CD14-positive monocyte (primary cell): ENCODE measurements around the gene ZNF23. TPM values are rescaled to one million over a fixed set of nuclear protein-coding genes. Genes with fewer than 3 reads are reported as not detected.
"Not testable (repeated sequence)": the region's sequence is repeated elsewhere in the genome, so short reads cannot be mapped to it uniquely, and the experiment has no call there.

Experiments
- DNase-seq, 3 donors: peaks; one replicate each; pipeline ENCODE4 v3.0.0-alpha.2; 2011 to 2022
- H2AFZ ChIP-seq: 2 replicates; pipeline ENCODE4 v1.6.0; 2012; ENCODE audit warnings: mild to moderate bottlenecking, low read depth, low read length, inconsistent platforms; ENCODE audit not compliant: insufficient read depth, poor library complexity, severe bottlenecking
- H3K27ac ChIP-seq, 2 donors: 1 replicate in 1 of 2; 2 replicates in 1 of 2; pipeline ENCODE4 v1.5.1; 2012 to 2013; ENCODE audit warnings: low read length in 2 of 2, control low read depth in 1 of 2, inconsistent platforms in 1 of 2, low read depth in 1 of 2, mild to moderate bottlenecking in 1 of 2
- H3K27me3 ChIP-seq, 2 donors: one replicate each; pipeline versions ENCODE4 v1.6.0 to v1.6.1; 2011 to 2013; ENCODE audit warnings: low read length in 2 of 2; ENCODE audit not compliant: control insufficient read depth in 2 of 2, insufficient read depth in 2 of 2
- H3K36me3 ChIP-seq, 2 donors: replicated peaks in 1 of 2; 1 replicate in 1 of 2; 2 replicates in 1 of 2; pipeline versions ENCODE4 v1.5.1 to v1.6.1; 2012 to 2013; ENCODE audit warnings: low read length in 2 of 2, control low read depth in 1 of 2, inconsistent platforms in 1 of 2, mild to moderate bottlenecking in 1 of 2; ENCODE audit not compliant: insufficient read depth in 2 of 2, control insufficient read depth in 1 of 2
- H3K4me1 ChIP-seq, 2 donors: 1 replicate in 1 of 2; 2 replicates in 1 of 2; pipeline versions ENCODE4 v1.5.1 to v1.6.1; 2012 to 2013; ENCODE audit warnings: low read length in 2 of 2, control low read depth in 1 of 2, inconsistent platforms in 1 of 2, mild to moderate bottlenecking in 1 of 2, moderate library complexity in 1 of 2; ENCODE audit not compliant: insufficient read depth in 2 of 2, control insufficient read depth in 1 of 2
- H3K4me2 ChIP-seq: replicated peaks from 2 replicates; pipeline ENCODE3; 2012; ENCODE audit warnings: low read length, moderate library complexity, mild to moderate bottlenecking; ENCODE audit not compliant: poor library complexity, severe bottlenecking; ENCODE audit errors: extremely low read depth
- H3K4me3 ChIP-seq, 3 experiments: fragments of 200-600 bp in 1 of 3; sonication (generic) in 1 of 3; replicated peaks in 1 of 3; 1 replicate in 2 of 3; 2 replicates in 1 of 3; pipeline ENCODE4 v1.5.1; 2011 to 2013; ENCODE audit warnings: low read length in 3 of 3, mild to moderate bottlenecking in 3 of 3, control low read depth in 2 of 3, low read depth in 2 of 3, inconsistent platforms in 1 of 3, moderate library complexity in 1 of 3
- H3K79me2 ChIP-seq: 2 replicates; pipeline ENCODE4 v1.6.0; 2012; ENCODE audit warnings: mild to moderate bottlenecking, control low read depth, inconsistent platforms, low read length, moderate library complexity; ENCODE audit not compliant: insufficient read depth
- H3K9ac ChIP-seq: 2 replicates; pipeline ENCODE4 v1.6.0; 2017; ENCODE audit warnings: low read length, mild to moderate bottlenecking; ENCODE audit not compliant: insufficient read depth, poor library complexity, severe bottlenecking
- H3K9me3 ChIP-seq, 2 donors: replicated peaks in 1 of 2; 1 replicate in 1 of 2; 2 replicates in 1 of 2; pipeline versions ENCODE4 v1.5.1 to v1.6.1; 2012 to 2013; ENCODE audit warnings: low read length in 2 of 2, control low read depth in 1 of 2; ENCODE audit not compliant: control insufficient read depth in 1 of 2, insufficient read depth in 1 of 2
- H4K20me1 ChIP-seq: 2 replicates; pipeline ENCODE4 v1.6.0; 2012; ENCODE audit warnings: mild to moderate bottlenecking, low read length, control low read depth, moderate library complexity; ENCODE audit not compliant: insufficient read depth
- H3K27ac Mint-ChIP-seq, 7 donors: one replicate each; pipeline ENCODE4 v1.8.0; 2020; ENCODE audit warnings: mild to moderate bottlenecking in 7 of 7, mixed read lengths in 7 of 7, moderate library complexity in 6 of 7, inconsistent platforms in 2 of 7
- H3K27me3 Mint-ChIP-seq, 3 donors: one replicate each; pipeline ENCODE4 v1.8.0; 2021 to 2022; ENCODE audit warnings: low read depth in 3 of 3, mild to moderate bottlenecking in 3 of 3, mixed read lengths in 3 of 3, moderate library complexity in 3 of 3, inconsistent platforms in 1 of 3
- H3K36me3 Mint-ChIP-seq, 2 donors: one replicate each; pipeline ENCODE4 v1.8.0; 2020; ENCODE audit warnings: mixed read lengths in 2 of 2, inconsistent platforms in 1 of 2, mild to moderate bottlenecking in 1 of 2
- H3K4me1 Mint-ChIP-seq: one replicate; pipeline ENCODE4 v1.8.0; 2020; ENCODE audit warnings: mild to moderate bottlenecking, mixed read lengths
- H3K4me3 Mint-ChIP-seq, 2 donors: one replicate each; pipeline ENCODE4 v1.8.0; 2020; ENCODE audit warnings: mild to moderate bottlenecking in 2 of 2, mixed read lengths in 2 of 2, moderate library complexity in 1 of 2
- H3K9me3 Mint-ChIP-seq, 7 donors: one replicate each; pipeline ENCODE4 v1.8.0; 2020 to 2022; ENCODE audit warnings: mixed read lengths in 7 of 7, mild to moderate bottlenecking in 6 of 7, moderate library complexity in 6 of 7, inconsistent platforms in 2 of 7
- WGBS: methylation state at CpG from one replicate; pipeline ENCODE4 v1.1.5; 2013; ENCODE audit warnings: missing lambda C conversion rate; ENCODE audit not compliant: insufficient coverage; 5-methylcytosine and 5-hydroxymethylcytosine counted together
- intact Hi-C, 2 donors: fragments of 100-400 bp; cut with micrococcal nuclease; formaldehyde crosslinking; loops; one replicate each; pipeline versions ENCODE4 v1.15.0 to v1.15.1; 2023
- polyA plus RNA-seq, 3 donors: library from polyadenylated mRNA; depleted of rRNA in 1 of 3; unstranded in 2 of 3; stranded (reverse) in 1 of 3; fragments of 300-500 nt in 2 of 3; fragments of >200 nt in 1 of 3; fragmentation: Illumina TruSeq in 2 of 3; gene quantifications; 1 replicate in 2 of 3; 2 replicates in 1 of 3; pipeline ENCODE4 v1.2.3, GENCODE V29; 2012 to 2021
- TF ChIP-seq, protein P1 (sequence below): fragments of 200-600 bp; IDR thresholded peaks from one replicate; pipeline ENCODE4 v1.8.0; 2022; ENCODE audit warnings: antibody characterized with exemption, mild to moderate bottlenecking

ZNF23 gene
- polyA plus RNA-seq, 3 donors = 2.1 to 3.9 (median 2.8) TPM

DNA sequence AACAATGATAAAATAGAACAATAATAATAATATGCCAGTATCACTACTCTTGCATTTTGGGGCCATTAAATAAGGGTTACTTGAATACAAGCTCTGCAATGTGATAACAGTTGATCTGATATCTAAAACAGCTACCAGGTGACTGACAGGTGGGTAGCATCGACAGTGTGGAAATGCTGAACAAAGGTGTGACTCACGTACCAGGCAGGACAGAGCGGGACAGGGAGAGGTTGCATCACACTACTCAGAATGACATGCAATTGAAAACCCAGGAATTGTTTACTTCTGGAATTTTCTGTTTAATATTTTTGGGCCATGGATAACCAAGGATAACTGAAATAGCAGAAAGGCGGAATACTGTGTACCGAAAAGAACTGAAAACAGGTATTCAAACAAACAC lies 42.9 kb upstream of the ZNF23 start:
- no peak overlapping the region for H3K4me2 ChIP-seq

GRCh38 chr16:71504051-71504450 lies 42.0 kb upstream of the ZNF23 start:
- H3K4me3 ChIP-seq, H3K27ac Mint-ChIP-seq, H4K20me1 ChIP-seq, H3K9me3 ChIP-seq, H3K4me1 ChIP-seq, H3K36me3 ChIP-seq, H3K79me2 ChIP-seq, intact Hi-C loops, H3K27me3 ChIP-seq, H3K27ac ChIP-seq, H3K4me1 Mint-ChIP-seq, DNase-seq, H3K9me3 Mint-ChIP-seq, H3K36me3 Mint-ChIP-seq, H3K4me3 Mint-ChIP-seq, H3K4me2 ChIP-seq, H2AFZ ChIP-seq, H3K9ac ChIP-seq: not testable (repeated sequence)
- H3K27me3 Mint-ChIP-seq = peaks cover 2 to 16% (median 6%) of the 10 kb centered on the region in 3 donors
- WGBS = 79% methylated on average over 4 of the region's 7 CpGs

More for the DNA sequence above, 42.9 kb upstream of the ZNF23 start:
- Histone ChIP-seq H3K79me2 (no peaks in the 10 kb centered on the region), H3K9ac (no peak overlapping the region), H3K4me3 (no peak overlapping the region), H4K20me1 (no peaks in the 10 kb centered on the region), H3K36me3 (no peaks in the 10 kb centered on the region), H3K27me3 (no peaks in the 10 kb centered on the region), H3K4me1 (no peaks in the 10 kb centered on the region), H3K9me3 (no peaks in the 10 kb centered on the region), H3K27ac (no peak overlapping the region), H2AFZ (no peak overlapping the region)
- TF ChIP-seq, protein P1, sequence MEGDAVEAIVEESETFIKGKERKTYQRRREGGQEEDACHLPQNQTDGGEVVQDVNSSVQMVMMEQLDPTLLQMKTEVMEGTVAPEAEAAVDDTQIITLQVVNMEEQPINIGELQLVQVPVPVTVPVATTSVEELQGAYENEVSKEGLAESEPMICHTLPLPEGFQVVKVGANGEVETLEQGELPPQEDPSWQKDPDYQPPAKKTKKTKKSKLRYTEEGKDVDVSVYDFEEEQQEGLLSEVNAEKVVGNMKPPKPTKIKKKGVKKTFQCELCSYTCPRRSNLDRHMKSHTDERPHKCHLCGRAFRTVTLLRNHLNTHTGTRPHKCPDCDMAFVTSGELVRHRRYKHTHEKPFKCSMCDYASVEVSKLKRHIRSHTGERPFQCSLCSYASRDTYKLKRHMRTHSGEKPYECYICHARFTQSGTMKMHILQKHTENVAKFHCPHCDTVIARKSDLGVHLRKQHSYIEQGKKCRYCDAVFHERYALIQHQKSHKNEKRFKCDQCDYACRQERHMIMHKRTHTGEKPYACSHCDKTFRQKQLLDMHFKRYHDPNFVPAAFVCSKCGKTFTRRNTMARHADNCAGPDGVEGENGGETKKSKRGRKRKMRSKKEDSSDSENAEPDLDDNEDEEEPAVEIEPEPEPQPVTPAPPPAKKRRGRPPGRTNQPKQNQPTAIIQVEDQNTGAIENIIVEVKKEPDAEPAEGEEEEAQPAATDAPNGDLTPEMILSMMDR = no peak
- Mint-ChIP-seq H3K27ac (no peak overlapping the region), H3K4me3 (no peak overlapping the region), H3K36me3 (no peaks in the 10 kb centered on the region), H3K4me1 (no peaks in the 10 kb centered on the region), H3K9me3 (peaks cover 0 to 2% (median 0%) of the 10 kb centered on the region in 7 donors), H3K27me3 (peaks cover 2 to 20% (median 8%) of the 10 kb centered on the region in 3 donors)
- WGBS = 86% methylated on average over 3 of the region's 5 CpGs
- DNase-seq = no peak
- intact Hi-C loops = no loop called here
